Measurements from ENCODE around the gene PGM2. TPM values are rescaled to one million over a fixed set of nuclear protein-coding genes. Genes with fewer than 3 reads are reported as not detected.

The PGM2 gene
- total RNA-seq, 2 experiments from 2014 or later, result 42.2 to 44.2 TPM

DNA sequence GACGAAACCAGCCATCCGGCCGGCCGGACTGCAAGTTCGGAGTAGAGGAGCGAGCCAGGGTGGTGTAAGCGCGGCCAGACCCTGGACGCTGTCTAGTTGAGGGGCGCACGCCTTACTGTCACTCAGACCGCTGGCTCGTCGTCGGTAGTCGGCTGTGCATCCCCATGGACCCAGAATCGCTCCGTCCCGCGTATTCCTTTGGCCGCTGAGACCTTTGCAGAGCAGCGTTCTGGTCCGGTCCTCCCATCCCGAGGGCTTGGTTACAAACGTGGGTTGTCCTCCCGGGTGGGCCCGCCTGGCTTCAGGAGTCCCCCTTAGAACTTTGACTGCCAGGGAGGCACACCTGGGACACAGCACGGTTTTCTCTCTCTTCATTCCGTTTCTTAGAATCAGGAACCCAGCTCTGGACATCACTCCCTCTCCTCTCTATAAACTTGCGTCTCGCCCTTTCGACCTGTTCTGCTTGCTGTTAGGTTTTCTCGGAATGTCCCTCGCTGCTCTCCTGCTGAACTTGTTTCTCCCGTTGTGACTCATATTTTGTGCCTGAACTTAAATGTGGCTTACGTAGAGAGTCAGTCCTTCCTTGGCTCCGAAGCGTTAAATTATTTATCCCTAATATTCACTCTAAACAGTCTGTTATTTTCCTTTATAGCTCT lies 672 bp downstream of the PGM2 start:
- peak overlapping the region; percentile 91 for H3K27ac Mint-ChIP-seq
- H3K9me3 Mint-ChIP-seq, result no peaks in the 10 kb centered on the region
- peaks cover 28% of the 10 kb centered on the region for H3K36me3 Mint-ChIP-seq
- ATAC-seq (ENCODE audit: low read depth) (peak; percentile 31), DNase-seq (no peak)
- peak overlapping the region; percentile 95 for H3K4me3 Mint-ChIP-seq
- H3K27me3 Mint-ChIP-seq, result peaks cover 2% of the 10 kb centered on the region
- H3K4me1 Mint-ChIP-seq, result peaks cover 39% of the 10 kb centered on the region
- POLR2A ChIA-PET, result interaction anchor here (0.6 to 2.3 kb wide), 14 partner anchors 9 to 496 kb away, joined by 3 to 13 read pairs (median 4); partner anchors contain the start of gene TBC1D1

DNA sequence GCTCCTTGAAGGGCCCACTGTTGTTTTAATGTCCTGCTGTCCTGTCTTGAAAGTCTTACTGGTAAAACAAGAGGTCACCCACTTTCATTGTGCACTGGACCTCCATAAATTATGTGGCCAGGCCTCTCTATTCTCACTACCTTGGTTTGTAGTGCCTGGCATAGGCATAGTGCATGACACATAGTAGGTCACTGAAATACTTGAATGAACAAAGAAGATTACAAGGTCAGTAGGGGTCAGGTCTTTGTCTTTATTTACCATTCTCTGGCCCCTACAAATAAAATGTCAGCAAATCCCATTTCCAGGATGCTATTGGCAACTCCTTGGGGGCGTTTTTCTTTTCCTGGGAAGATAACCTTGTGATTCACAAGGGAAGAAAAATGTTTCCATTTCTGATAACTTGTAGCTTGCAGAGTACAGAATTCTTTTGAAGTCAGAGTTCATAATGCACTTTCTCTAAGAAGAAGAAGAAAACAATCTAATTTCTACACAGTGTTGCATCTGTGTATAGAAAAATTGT lies 1.4 kb downstream of the PGM2 start:
- DNase-seq, result no peak
- H3K4me1 Mint-ChIP-seq, result peaks cover 40% of the 10 kb centered on the region
- ATAC-seq (ENCODE audit: low read depth), result no peak
- H3K36me3 Mint-ChIP-seq, result peaks cover 34% of the 10 kb centered on the region
- H3K27me3 Mint-ChIP-seq, result peaks cover 2% of the 10 kb centered on the region
- H3K9me3 Mint-ChIP-seq, result no peaks in the 10 kb centered on the region
- peak overlapping the region; percentile 95 for H3K4me3 Mint-ChIP-seq
- H3K27ac Mint-ChIP-seq, result peak overlapping the region; percentile 91
- POLR2A ChIA-PET, result interaction anchor here (1.4 to 2.3 kb wide), 4 partner anchors 11 to 64 kb away, joined by 3 to 13 read pairs (median 5); no protein-coding TSS in a partner anchor

DNA sequence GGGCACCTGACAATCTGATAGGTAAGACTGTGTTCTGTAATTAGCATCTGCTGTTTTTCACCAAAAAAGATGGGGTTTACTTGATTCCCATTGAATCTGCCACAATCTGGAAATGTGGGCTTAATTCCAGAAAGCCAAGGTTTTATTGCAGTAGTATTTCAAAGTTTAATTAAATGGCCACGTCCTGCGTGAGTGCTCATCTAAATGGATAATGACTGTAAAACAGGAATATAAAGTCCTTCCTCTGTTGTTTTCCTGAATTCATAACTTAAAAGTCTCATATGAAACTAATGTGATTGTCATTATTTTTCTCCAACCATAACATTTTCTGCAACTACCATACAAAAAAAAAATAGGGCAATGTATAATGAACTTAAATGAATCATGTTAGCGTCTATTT lies 2.4 kb downstream of the PGM2 start:
- POLR2A ChIA-PET, result no interaction called here
- H3K27ac Mint-ChIP-seq, result no peak overlapping the region
- H3K4me1 Mint-ChIP-seq, result peaks cover 38% of the 10 kb centered on the region
- DNase-seq, result no peak
- peaks cover 38% of the 10 kb centered on the region for H3K36me3 Mint-ChIP-seq
- peak overlapping the region; percentile 46 for H3K4me3 Mint-ChIP-seq
- H3K9me3 Mint-ChIP-seq, result no peaks in the 10 kb centered on the region
- H3K27me3 Mint-ChIP-seq, result peaks cover 2% of the 10 kb centered on the region
- ATAC-seq (ENCODE audit: low read depth), result no peak

DNA sequence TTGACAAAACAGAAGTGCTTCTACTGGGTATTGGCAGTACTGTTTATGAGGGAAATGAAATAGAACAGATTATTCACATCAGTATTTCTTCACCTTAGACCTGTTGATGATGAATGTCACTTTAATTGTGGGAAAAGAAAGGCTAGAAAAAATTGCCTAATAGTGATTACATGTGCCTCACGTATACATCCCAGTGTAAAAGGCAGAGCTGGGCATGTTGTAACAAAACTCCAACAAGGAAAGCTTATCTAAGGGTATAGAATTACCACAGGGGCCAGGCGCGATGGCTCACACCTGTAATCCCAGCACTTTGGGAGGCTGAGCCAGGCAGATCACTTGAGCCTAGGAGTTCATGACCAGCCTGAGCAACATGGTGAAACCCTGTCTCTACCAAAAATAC lies 4.2 kb downstream of the PGM2 start:
- no peak overlapping the region for H3K27ac Mint-ChIP-seq
- peaks cover 35% of the 10 kb centered on the region for H3K4me1 Mint-ChIP-seq
- H3K9me3 Mint-ChIP-seq, result no peaks in the 10 kb centered on the region
- DNase-seq (no peak), ATAC-seq (ENCODE audit: low read depth) (no peak)
- peaks cover 45% of the 10 kb centered on the region for H3K36me3 Mint-ChIP-seq
- POLR2A ChIA-PET, result no interaction called here
- H3K27me3 Mint-ChIP-seq, result no peaks in the 10 kb centered on the region
- H3K4me3 Mint-ChIP-seq, result no peak overlapping the region

DNA sequence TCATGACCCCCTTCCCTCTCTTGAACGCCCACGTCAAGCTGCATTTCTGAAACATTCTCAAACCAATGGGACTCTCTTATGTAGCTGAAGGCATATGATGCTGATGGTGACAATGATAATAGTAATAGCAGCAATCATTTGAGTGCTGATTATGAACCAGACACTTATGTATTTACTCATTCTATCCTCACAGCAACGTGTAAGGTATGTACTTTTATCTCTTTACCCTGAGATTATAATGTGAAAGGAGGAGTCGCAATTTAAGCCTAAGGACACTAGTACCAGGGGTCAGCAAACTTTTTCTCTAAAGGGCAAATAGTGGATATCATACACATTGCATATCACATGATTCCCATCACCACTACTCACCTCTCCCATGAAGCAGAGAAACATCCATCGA lies 8.5 kb downstream of the PGM2 start:
- POLR2A ChIA-PET, result no interaction called here
- Mint-ChIP-seq H3K36me3 (peaks cover 54% of the 10 kb centered on the region), H3K9me3 (no peaks in the 10 kb centered on the region)

DNA sequence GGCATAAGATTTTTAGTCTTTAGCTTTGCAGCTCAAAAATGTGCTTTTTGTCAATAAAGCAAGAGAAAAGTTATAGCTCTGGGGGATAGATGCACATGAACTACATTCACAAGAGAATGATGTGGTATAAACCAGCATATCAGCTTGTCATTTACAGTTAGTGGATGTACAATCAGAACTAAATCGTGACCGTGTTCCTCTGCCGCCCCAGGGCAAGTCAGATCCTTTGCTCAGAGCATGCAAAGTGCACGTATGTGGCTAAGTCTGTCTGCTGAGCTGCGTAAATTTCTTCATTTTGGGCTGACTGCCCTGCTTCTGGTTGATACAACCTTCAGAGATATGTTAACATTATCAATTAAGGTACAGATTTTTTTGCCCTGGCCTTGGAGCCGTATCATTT lies 9.3 kb downstream of the PGM2 start:
- DNase-seq (no peak), ATAC-seq (ENCODE audit: low read depth) (no peak)
- peaks cover 50% of the 10 kb centered on the region for H3K36me3 Mint-ChIP-seq
- H3K27ac Mint-ChIP-seq, result no peak overlapping the region
- no peak overlapping the region for H3K4me3 Mint-ChIP-seq
- no peaks in the 10 kb centered on the region for H3K27me3 Mint-ChIP-seq
- POLR2A ChIA-PET, result interaction anchor here (2.1 kb wide), 1 partner anchor 9 kb away, joined by 13 read pairs; the partner anchor contains the start of gene PGM2
- H3K4me1 Mint-ChIP-seq, result peaks cover 35% of the 10 kb centered on the region
- H3K9me3 Mint-ChIP-seq, result no peaks in the 10 kb centered on the region

More for the DNA sequence above, 8.5 kb downstream of the PGM2 start:
- Mint-ChIP-seq H3K27ac (no peak overlapping the region), H3K4me3 (no peak overlapping the region), H3K4me1 (peaks cover 35% of the 10 kb centered on the region), H3K27me3 (no peaks in the 10 kb centered on the region)
- no peak for DNase-seq
- ATAC-seq (ENCODE audit: low read depth), result no peak

DNA sequence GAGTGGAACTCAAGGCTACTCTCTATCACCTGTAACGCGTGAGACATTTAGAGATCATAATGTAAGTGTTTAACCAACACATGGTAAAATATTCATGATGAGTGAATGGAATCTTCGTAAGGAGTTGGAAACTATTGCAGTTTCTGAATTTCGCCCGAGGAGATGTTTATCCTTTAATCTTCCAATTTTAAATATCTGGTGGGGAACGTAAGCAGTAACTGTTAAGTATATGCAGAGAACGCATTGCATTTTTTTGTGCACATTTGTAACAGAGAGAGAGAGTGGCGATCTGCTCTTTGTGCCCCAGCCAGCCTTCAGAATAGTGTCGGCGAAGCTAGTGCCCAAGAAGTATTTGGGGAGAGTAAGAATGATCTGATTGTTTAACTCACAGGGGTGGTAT lies 9.8 kb downstream of the PGM2 start:
- H3K4me3 Mint-ChIP-seq, result peak overlapping the region; percentile 67
- ATAC-seq (ENCODE audit: low read depth) (no peak), DNase-seq (no peak)
- H3K36me3 Mint-ChIP-seq, result peaks cover 50% of the 10 kb centered on the region
- no peaks in the 10 kb centered on the region for H3K9me3 Mint-ChIP-seq
- no peaks in the 10 kb centered on the region for H3K27me3 Mint-ChIP-seq
- POLR2A ChIA-PET, result interaction anchor here (2.1 kb wide), 1 partner anchor 10 kb away, joined by 13 read pairs; the partner anchor contains the start of gene PGM2
- peak overlapping the region; percentile 43 for H3K27ac Mint-ChIP-seq
- H3K4me1 Mint-ChIP-seq, result peaks cover 37% of the 10 kb centered on the region

DNA sequence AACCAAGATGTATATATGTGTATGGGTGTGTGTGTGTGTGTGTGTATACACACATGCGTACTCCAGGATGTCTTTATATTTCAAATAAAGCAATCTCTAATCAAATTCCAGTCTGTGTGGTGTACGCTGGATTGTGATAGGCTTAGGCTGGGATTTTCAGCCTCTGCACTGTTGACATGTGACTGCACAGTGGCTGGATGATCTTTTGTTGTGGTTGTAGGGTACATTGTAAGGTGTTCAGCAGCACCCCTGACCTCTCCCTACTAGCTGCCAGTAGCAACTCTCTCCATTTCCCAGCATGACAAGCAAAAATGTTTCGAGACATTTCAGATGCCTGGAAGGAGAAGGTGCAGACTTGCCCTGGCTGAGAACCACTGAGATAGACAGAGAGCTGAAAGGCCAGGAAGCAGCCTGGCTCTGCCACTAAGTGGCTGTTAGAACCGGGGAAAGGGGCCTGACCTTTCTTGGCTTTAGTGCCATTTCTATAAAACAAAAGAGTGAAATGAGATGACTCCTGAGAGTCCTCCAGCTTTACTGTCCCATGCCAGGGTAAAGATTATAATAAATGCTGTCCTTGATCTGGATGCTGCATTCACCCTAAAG lies 10.5 kb downstream of the PGM2 start:
- Mint-ChIP-seq H3K4me3 (peak overlapping the region; percentile 67), H3K27ac (peak overlapping the region; percentile 83), H3K36me3 (peaks cover 46% of the 10 kb centered on the region), H3K4me1 (peaks cover 37% of the 10 kb centered on the region), H3K9me3 (no peaks in the 10 kb centered on the region), H3K27me3 (no peaks in the 10 kb centered on the region)
- POLR2A ChIA-PET, result interaction anchor here (1.7 to 2.1 kb wide), 2 partner anchors 11 to 12 kb away, joined by 4 to 13 read pairs; partner anchors contain the start of gene PGM2
- no peak for DNase-seq
- peak; percentile 73 for ATAC-seq (ENCODE audit: low read depth)

DNA sequence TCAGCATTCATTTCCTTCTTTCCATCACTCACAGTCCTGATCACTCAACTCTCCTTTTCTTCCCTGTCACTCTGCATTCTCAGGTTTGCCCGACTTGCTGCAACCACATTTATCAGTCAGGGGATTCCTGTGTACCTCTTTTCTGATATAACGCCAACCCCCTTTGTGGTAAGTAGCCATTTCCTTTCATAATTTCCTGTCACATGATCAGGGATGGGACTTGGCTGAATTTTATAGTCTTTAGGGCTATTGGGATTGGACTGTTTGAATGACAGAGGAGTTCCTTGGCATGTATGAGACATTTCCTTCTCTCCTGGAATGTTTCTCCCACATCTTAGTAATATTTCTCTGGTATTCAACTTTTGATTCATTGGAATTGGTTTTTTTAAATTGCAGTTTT lies 11.0 kb downstream of the PGM2 start:
- H3K4me3 Mint-ChIP-seq, result peak overlapping the region; percentile 67
- H3K9me3 Mint-ChIP-seq, result no peaks in the 10 kb centered on the region
- ATAC-seq (ENCODE audit: low read depth) (peak; percentile 57), DNase-seq (no peak)
- no peaks in the 10 kb centered on the region for H3K27me3 Mint-ChIP-seq
- H3K27ac Mint-ChIP-seq, result peak overlapping the region; percentile 83
- POLR2A ChIA-PET, result interaction anchor here (1.7 to 2.1 kb wide), 2 partner anchors 11 to 13 kb away, joined by 4 to 13 read pairs; partner anchors contain the start of gene PGM2
- H3K36me3 Mint-ChIP-seq, result peaks cover 41% of the 10 kb centered on the region
- peaks cover 33% of the 10 kb centered on the region for H3K4me1 Mint-ChIP-seq

DNA sequence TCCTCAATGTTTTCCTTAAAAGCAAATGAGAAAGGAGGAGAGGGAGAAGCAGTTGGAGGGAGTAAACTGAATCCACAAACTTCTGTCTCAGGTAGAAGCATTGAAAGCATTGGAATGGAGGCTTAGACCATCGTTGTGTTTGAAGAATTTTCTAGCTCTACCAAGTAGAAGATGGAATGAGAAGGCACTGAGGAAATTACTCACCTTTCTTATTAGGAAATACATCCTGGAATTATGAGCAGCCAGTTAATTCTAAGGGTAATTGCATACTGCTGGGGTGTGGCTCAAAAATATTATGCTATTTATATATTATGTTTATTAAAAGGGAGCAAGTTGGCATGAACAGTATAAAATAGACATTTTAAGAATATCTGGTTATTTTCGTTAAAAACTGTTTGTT lies 12.9 kb downstream of the PGM2 start:
- Mint-ChIP-seq H3K4me3 (no peak overlapping the region), H3K27me3 (no peaks in the 10 kb centered on the region), H3K36me3 (peaks cover 36% of the 10 kb centered on the region), H3K4me1 (peaks cover 30% of the 10 kb centered on the region), H3K27ac (no peak overlapping the region), H3K9me3 (no peaks in the 10 kb centered on the region)
- DNase-seq (no peak), ATAC-seq (ENCODE audit: low read depth) (no peak)
- POLR2A ChIA-PET, result no interaction called here

DNA sequence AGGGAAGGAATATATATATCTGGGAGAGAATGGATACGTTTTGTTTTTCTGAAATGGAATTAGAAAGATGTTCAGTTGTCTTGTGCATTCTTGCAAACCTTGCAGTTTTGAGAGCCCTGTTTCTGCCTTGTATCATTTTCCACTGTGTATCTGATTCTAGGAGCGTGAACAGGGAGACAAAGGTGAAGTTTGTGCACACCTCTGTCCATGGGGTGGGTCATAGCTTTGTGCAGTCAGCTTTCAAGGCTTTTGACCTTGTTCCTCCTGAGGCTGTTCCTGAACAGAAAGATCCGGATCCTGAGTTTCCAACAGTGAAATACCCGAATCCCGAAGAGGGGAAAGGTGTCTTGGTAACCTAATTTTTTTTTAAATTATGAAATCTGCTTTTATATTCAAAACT lies 17.7 kb downstream of the PGM2 start:
- no peak overlapping the region for H3K27ac Mint-ChIP-seq
- peaks cover 20% of the 10 kb centered on the region for H3K36me3 Mint-ChIP-seq
- POLR2A ChIA-PET, result no interaction called here
- no peak for DNase-seq
- peaks cover 3% of the 10 kb centered on the region for H3K4me1 Mint-ChIP-seq
- no peaks in the 10 kb centered on the region for H3K27me3 Mint-ChIP-seq
- H3K9me3 Mint-ChIP-seq, result no peaks in the 10 kb centered on the region
- no peak for ATAC-seq (ENCODE audit: low read depth)
- H3K4me3 Mint-ChIP-seq, result no peak overlapping the region

DNA sequence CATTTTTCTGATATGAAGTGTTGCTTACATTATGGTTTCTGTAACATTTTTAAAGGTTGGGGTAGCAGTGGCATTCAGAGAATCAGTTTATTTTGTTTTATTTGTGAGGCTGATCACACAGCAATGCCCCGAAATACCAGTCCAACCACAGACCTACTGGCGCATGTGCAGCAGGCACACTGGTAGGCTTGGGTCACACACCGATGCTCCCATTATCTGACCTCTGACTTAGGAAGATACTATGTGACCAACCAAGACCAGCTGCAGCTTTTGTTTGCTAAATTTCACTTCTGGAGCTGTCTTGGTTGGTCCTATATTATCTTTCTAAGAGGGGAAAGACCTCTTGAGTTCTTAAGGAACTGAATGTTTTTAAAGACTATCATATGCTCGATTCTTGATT lies 18.7 kb downstream of the PGM2 start:
- POLR2A ChIA-PET, result interaction anchor here (1.0 kb wide), 1 partner anchor 19 kb away, joined by 3 read pairs; the partner anchor contains the start of gene PGM2
- no peaks in the 10 kb centered on the region for H3K27me3 Mint-ChIP-seq
- no peak overlapping the region for H3K4me3 Mint-ChIP-seq
- H3K9me3 Mint-ChIP-seq, result no peaks in the 10 kb centered on the region
- no peak overlapping the region for H3K27ac Mint-ChIP-seq
- H3K36me3 Mint-ChIP-seq, result peaks cover 20% of the 10 kb centered on the region
- ATAC-seq (ENCODE audit: low read depth) (no peak), DNase-seq (no peak)
- H3K4me1 Mint-ChIP-seq, result peaks cover 3% of the 10 kb centered on the region

DNA sequence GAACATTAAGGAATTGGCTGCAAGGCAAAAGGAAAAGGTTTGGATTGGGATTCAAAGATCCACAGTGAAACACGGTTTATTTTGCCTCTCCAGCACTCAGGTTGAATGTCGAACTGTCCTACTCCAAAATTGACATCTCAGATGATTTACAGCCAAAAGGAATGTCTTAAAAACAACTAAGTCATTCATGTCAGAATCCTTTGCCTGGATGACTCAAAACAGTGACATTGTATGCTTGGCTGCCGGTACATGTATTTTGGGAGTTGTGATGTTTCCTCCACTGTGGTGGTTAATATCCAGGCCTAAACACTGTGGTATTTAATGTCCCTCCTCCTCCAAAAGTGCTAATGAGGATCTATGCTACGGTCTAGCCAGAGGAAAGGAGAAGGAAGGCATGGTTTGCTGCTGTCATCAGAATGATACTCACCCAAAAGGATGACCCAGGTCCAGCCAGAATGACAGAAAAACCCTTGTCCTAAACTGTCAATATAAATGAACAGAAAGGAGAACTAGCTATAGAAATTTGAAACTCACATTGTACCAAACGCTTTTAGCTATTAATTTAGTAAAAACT lies 20.9 kb downstream of the PGM2 start:
- H3K27ac Mint-ChIP-seq, result no peak overlapping the region
- ATAC-seq (ENCODE audit: low read depth) (no peak), DNase-seq (no peak)
- H3K9me3 Mint-ChIP-seq, result no peaks in the 10 kb centered on the region
- H3K27me3 Mint-ChIP-seq, result no peaks in the 10 kb centered on the region
- H3K4me1 Mint-ChIP-seq, result no peaks in the 10 kb centered on the region
- peaks cover 20% of the 10 kb centered on the region for H3K36me3 Mint-ChIP-seq
- H3K4me3 Mint-ChIP-seq, result no peak overlapping the region
- POLR2A ChIA-PET, result no interaction called here
